Measurements from ENCODE around the gene GTF3C1.
A peak's percentile ranks its signal among the peaks of the same experiment; 100 is the strongest.

GTF3C1 gene

GRCh38 chr16:27514806-27515205 is 34.9 kb downstream of the GTF3C1 start:
- Mint-ChIP-seq H3K9me3 (no peaks in the 10 kb centered on the region), H3K4me3 (no peak overlapping the region), H3K4me1 (no peaks in the 10 kb centered on the region), H3K27ac (peak overlapping the region in 1 of 2 donors; percentile 79), H3K27me3 (no peaks in the 10 kb centered on the region)
- no peak for DNase-seq
- no peak for ATAC-seq

GRCh38 chr16:27511657-27512448 is 37.9 kb downstream of the GTF3C1 start:
- no peak for ATAC-seq
- Mint-ChIP-seq H3K4me1 (no peaks in the 10 kb centered on the region), H3K4me3 (no peak overlapping the region), H3K9me3 (no peaks in the 10 kb centered on the region), H3K27ac (no peak overlapping the region), H3K27me3 (no peaks in the 10 kb centered on the region)
- DNase-seq: no peak

DNA sequence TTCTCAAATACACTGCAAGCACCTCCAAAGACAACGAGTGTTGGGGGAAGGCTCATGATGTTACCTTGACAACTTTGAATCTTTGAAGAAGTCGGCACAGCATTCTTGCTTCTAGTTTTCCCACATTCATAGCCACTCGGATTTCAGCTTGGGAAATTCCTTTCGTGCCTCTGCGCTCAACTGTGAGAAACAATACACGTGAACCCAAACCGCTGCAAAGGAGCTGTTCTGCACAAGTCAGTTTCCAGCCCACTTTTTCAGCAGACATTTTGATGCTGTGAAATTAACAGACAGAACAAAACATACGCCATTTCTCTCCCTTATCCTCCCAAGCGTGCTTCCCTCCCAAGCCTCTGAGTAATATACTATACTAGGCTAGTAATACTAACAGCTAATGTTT is 41.2 kb downstream of the GTF3C1 start:
- Mint-ChIP-seq H3K9me3 (no peaks in the 10 kb centered on the region), H3K27ac (peak overlapping the region in 1 of 2 donors; percentile 79)

DNA sequence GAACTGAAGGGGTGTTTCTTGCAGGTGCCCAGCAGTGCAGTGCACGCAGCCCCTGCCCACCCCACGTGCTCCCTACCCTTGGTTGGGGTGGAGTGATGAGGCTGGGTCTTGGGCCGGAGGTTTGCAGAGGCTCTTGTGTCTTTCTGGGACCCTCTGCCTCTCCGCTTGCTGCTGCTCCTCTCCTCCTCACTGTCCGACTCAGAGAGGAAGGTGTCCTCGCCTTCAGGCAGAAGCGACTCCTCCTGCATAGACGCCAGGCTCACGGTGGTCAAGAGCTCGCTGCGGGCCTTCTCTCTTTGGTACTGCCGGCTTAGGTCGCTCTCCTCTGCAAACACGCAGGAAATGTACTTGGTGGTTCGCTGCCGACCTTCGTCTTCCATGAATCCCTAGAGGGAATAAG is 42.9 kb downstream of the GTF3C1 start:
- DNase-seq: no peak
- Mint-ChIP-seq H3K4me1 (no peaks in the 10 kb centered on the region), H3K27ac (peak overlapping the region in 1 of 2 donors; percentile 77), H3K4me3 (no peak overlapping the region), H3K9me3 (no peaks in the 10 kb centered on the region), H3K27me3 (no peaks in the 10 kb centered on the region)
- ATAC-seq: no peak

More for the DNA sequence above, 41.2 kb downstream of the GTF3C1 start:
- no peak for ATAC-seq
- Mint-ChIP-seq H3K4me1 (no peaks in the 10 kb centered on the region), H3K27me3 (no peaks in the 10 kb centered on the region), H3K4me3 (no peak overlapping the region)
- DNase-seq: no peak

DNA sequence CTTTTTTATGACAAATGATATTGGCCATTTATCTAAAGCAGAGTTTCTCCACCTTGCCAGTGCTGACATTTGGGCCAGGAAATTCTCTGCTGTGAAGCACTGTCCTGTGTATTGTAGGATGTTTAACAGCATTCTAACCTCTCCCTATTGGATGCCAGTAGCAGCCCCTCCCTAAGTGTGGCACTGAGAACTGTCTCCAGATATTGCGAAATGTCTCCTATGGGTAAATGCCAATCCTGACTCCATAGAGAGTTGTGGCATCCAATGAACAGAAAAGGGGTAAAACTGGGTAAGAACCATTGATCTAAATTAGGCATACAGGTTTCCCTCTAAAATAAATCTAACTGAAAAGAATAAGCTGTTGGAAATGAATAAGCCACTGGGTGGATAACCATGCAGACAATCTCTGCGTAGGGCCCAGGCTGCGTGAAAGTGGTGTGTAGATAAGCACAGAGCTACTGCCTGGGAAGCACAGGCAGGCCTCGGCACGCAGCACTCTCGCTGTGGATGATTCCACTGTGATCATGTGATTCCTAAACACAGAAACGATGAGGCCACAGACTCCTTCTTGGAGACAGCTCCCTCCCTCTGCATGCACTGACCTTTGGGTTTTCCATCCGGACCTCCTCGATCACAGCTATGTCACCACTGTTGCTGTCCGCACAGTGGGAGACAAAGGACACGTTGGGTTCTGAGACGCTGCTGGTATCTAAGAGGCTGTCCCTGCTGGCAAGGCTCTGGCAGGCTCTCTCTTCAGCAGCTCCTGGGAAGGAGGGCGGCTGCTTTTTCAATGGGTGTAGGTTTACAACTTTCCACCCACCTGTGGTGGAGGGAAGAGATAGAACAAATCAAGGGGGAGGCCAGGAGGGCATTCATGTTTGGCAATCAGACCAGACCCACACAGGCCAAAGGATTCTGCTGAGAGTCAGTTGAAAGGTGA is 44.1 kb downstream of the GTF3C1 start:
- no peaks in the 10 kb centered on the region for H3K4me1 Mint-ChIP-seq
- DNase-seq: no peak
- H3K27ac Mint-ChIP-seq: peak overlapping the region in 1 of 2 donors; percentile 76

DNA sequence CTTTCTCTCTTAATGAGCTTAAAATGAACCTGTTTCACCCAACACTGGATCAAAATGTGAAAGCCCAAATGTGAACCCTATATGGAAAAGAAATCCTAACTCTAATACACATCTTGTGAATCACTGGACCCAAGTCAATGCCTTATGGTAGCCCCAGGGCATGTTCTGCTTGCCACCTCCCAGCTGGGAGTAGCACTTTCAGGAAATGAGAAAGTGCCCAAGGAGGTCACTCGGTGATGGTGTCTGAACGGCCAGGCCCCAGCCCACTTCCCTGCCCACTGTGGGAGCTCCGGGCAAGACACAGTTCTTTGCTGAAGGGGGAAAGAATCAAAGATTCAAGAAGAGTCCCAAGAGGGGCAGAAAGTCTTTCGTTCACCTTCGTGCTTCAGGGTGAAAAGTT is 46.1 kb downstream of the GTF3C1 start:
- no peak for DNase-seq
- Mint-ChIP-seq H3K4me1 (no peaks in the 10 kb centered on the region), H3K27me3 (no peaks in the 10 kb centered on the region), H3K4me3 (no peak overlapping the region), H3K27ac (peak overlapping the region in 1 of 2 donors; percentile 43), H3K9me3 (no peaks in the 10 kb centered on the region)
- ATAC-seq: no peak

More for the DNA sequence above, 44.1 kb downstream of the GTF3C1 start:
- ATAC-seq: no peak
- H3K4me3 Mint-ChIP-seq: no peak overlapping the region
- H3K9me3 Mint-ChIP-seq: no peaks in the 10 kb centered on the region
- H3K27me3 Mint-ChIP-seq: no peaks in the 10 kb centered on the region

DNA sequence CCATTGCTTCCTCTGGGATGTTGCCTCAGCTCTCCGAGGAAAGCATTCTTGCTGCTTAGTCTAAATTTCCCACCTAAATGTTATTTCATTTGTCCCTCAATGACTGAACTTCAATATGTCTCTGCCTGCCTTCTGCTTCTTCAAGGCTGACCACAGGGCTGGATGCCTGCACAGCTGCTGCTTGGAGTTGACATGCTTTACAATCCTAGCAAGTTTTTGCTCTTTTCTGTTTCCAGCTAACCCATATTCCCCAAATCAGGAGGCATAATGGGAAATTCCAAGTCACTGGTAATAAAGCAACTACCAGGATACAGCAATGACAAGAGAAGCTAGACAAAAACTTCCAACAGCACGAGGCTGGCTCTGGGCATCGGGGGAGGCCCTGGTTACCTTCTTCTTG is 48.9 kb downstream of the GTF3C1 start:
- ATAC-seq (no peak), DNase-seq (no peak)
- Mint-ChIP-seq H3K4me1 (no peaks in the 10 kb centered on the region), H3K9me3 (no peaks in the 10 kb centered on the region), H3K4me3 (no peak overlapping the region), H3K27me3 (no peaks in the 10 kb centered on the region), H3K27ac (peak overlapping the region in 1 of 2 donors; percentile 36)

DNA sequence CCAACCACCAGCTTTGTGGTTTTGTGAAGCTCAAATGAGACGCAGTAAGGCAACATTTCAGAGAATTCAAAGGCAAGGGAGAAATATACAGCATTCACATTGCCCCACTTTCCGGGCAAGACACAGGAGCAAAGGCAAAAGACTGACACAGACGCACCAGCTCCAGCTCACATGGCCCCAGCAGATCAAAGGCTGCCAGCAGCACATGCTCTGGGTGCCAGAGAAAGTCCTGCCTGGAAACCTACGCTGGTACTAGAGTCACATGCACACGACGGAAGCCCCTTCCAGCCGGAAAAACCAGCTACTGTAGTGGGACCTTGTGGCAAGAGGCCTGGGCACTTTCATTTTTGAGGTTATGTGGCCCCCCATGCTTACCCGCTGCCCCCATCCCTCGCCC is 50.1 kb downstream of the GTF3C1 start:
- ATAC-seq (no peak), DNase-seq (no peak)
- no peaks in the 10 kb centered on the region for H3K27me3 Mint-ChIP-seq
- H3K4me3 Mint-ChIP-seq: no peak overlapping the region
- no peaks in the 10 kb centered on the region for H3K4me1 Mint-ChIP-seq
- no peaks in the 10 kb centered on the region for H3K9me3 Mint-ChIP-seq
- peak overlapping the region in 1 of 2 donors; percentile 52 for H3K27ac Mint-ChIP-seq

DNA sequence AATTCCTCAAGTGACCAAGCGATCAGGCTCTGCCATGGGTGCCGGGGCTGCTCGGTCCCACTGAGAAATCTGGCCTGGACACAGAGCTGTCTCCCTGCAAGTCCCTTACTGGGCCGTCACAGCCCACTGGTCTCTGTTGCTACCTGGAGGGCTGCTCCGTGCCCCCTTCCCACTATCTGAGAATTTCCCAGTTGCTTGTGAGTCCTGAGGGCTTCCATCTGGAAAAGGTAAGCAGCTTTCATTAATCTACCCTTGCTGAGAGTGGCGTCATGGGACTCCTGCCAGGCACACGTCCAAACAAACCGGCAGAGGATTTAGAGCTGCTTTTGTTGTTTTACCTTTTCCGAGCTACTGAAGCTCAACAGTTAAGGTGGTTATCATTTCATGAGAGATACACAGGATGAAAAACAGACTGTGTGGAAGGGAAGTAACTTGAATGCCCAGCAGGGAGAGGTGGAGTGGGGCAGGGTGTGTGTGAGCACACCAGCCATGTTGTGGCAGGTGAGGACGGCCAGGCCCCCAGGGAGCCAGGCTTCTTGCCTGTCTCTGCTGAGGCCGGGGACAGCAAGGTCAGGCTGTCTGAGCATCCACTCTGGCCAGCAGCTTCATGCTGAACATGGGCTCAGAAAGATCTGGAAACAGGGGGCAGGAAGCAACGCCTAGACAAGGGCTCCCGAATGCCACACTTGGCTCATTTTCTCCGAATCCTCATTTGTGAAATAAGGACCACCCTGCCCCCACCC is 50.6 kb downstream of the GTF3C1 start:
- Mint-ChIP-seq H3K27me3 (no peaks in the 10 kb centered on the region), H3K4me3 (no peak overlapping the region), H3K27ac (peak overlapping the region; percentile 49 to 57), H3K9me3 (no peaks in the 10 kb centered on the region), H3K4me1 (no peaks in the 10 kb centered on the region)
- DNase-seq (no peak), ATAC-seq (no peak)

GRCh38 chr16:27498031-27498825 is 51.5 kb downstream of the GTF3C1 start:
- Mint-ChIP-seq H3K4me3 (no peak overlapping the region), H3K4me1 (no peaks in the 10 kb centered on the region), H3K9me3 (no peaks in the 10 kb centered on the region), H3K27me3 (no peaks in the 10 kb centered on the region), H3K27ac (peak overlapping the region; percentile 12 to 38)
- no peak for ATAC-seq
- no peak for DNase-seq

DNA sequence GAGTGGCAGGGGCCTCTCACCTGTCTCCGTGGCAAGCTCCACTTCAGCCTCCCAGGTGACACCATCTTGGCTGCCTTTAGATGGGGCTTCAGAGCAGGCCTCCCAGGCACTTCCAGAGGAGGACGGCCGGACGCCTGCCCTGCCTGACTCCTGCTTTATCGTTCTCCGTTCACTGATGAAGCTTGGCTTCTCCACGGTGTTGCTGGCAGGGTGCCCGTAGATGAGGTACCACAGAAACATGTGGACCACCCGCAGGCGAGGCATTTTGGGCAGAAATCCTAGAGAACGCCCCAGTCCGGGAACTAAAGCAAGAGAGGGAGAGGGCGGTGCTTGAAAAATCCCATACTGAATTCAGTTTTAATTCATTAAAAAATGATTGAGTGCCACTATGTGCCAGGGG is 54.5 kb downstream of the GTF3C1 start:
- Mint-ChIP-seq H3K27me3 (no peaks in the 10 kb centered on the region), H3K27ac (no peak overlapping the region), H3K4me3 (no peak overlapping the region), H3K9me3 (no peaks in the 10 kb centered on the region), H3K4me1 (no peaks in the 10 kb centered on the region)
- no peak for DNase-seq
- no peak for ATAC-seq

DNA sequence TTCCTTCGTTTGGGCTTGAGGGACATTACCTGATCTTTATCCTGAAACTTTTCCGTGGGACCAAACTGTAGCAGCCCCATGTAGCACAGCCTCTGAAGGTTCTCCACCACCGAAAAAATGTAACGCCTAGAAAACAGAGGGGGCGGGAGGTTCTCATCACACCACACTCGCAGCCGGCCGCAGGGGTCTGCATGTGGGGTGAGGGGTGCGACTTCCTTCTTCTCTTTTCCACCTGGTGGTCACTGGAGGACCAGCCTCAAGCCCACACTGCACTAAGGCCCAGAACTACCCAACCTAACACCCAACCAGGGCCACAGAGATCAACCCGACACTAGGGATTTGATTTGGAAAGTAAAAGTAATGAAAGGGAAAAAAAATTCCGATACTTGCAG is 57.1 kb downstream of the GTF3C1 start:
- Mint-ChIP-seq H3K9me3 (no peaks in the 10 kb centered on the region), H3K27me3 (no peaks in the 10 kb centered on the region)
- no peak for ATAC-seq

DNA sequence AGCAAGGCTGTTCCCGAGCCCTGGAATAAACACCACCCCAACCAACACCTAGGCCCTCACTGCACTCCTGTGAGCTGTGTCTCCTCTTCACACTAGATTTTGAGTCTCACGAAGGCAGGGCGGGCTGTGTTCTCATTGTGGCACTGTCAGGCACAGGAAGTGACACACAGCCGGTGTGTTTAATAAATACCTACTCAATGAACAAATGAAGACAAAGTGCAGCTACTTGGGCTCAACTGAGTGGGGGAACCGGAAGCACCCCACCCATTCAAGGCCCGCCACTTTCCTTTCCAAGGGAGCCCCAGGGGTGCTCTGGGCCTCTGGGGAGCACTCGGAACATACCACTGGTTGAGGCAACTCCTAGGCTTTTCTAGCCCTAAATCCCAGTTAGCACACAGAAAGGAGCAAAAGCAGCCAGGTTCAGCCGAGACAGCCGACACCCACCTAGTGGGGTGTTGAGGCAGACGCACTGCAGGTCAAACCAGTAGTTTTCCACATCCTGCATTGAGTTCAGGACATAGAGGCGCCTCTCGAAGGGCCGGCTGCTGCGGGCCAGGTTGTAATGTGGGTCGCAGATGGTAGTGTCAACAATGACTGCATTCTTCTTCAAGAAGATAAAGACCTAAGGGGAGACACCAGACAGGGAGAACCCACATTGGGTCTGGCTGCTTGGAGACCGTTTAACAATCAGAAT is 57.7 kb downstream of the GTF3C1 start:
- no peaks in the 10 kb centered on the region for H3K27me3 Mint-ChIP-seq
- H3K27ac Mint-ChIP-seq: peak overlapping the region in 1 of 2 donors; percentile 82
- no peaks in the 10 kb centered on the region for H3K4me1 Mint-ChIP-seq
- H3K9me3 Mint-ChIP-seq: no peaks in the 10 kb centered on the region
- ATAC-seq (no peak), DNase-seq (no peak)
- no peak overlapping the region for H3K4me3 Mint-ChIP-seq

More for the DNA sequence above, 57.1 kb downstream of the GTF3C1 start:
- Mint-ChIP-seq H3K4me3 (no peak overlapping the region), H3K4me1 (no peaks in the 10 kb centered on the region), H3K27ac (peak overlapping the region in 1 of 2 donors; percentile 13)
- no peak for DNase-seq

GRCh38 chr16:27489906-27490305 is 59.8 kb downstream of the GTF3C1 start:
- Mint-ChIP-seq H3K4me3 (no peak overlapping the region), H3K4me1 (no peaks in the 10 kb centered on the region)

More at GRCh38 chr16:27489906-27490305, 59.8 kb downstream of the GTF3C1 start:
- no peaks in the 10 kb centered on the region for H3K9me3 Mint-ChIP-seq
- no peaks in the 10 kb centered on the region for H3K27me3 Mint-ChIP-seq
- DNase-seq (no peak), ATAC-seq (no peak)
- H3K27ac Mint-ChIP-seq: peak overlapping the region in 1 of 2 donors; percentile 72
